Thyroid gland (tissue), 4 donors: Measurements from ENCODE around the gene TTYH1. TPM values are rescaled to one million over a fixed set of nuclear protein-coding genes. Genes with fewer than 3 reads are reported as not detected.

Experiments
- DNase-seq, 2 donors: peaks; one replicate each; pipeline ENCODE4 v3.0.0-alpha.2; 2019
- H3K27ac ChIP-seq, 3 donors: fragments of 200-600 bp; sonication (generic); 1 replicate in 2 of 3; 2 replicates in 1 of 3; pipeline ENCODE4 v1.5.1; 2016 to 2019; ENCODE audit warnings: mild to moderate bottlenecking in 1 of 3, moderate library complexity in 1 of 3
- H3K27me3 ChIP-seq: fragments of 200-600 bp; sonication (generic); one replicate; pipeline ENCODE4 v1.5.1; 2019
- H3K36me3 ChIP-seq, 2 donors: fragments of 200-600 bp; sonication (generic); one replicate each; pipeline ENCODE4 v1.5.1; 2016 to 2019
- H3K4me1 ChIP-seq, 2 donors: fragments of 200-600 bp; sonication (generic); one replicate each; pipeline ENCODE4 v1.5.1; 2017 to 2019
- H3K4me3 ChIP-seq, 3 donors: fragments of 200-600 bp; sonication (generic); replicated peaks in 1 of 3; 1 replicate in 2 of 3; 2 replicates in 1 of 3; pipeline ENCODE4 v1.5.1; 2016; ENCODE audit warnings: mild to moderate bottlenecking in 1 of 3
- H3K9me3 ChIP-seq: fragments of 200-600 bp; sonication (generic); one replicate; pipeline ENCODE4 v1.5.1; 2017
- POLR2A ChIP-seq, 2 donors: fragments of 450-650 bp; IDR thresholded peaks; one replicate each; pipeline ENCODE4 v1.6.1; 2017; ENCODE audit warnings: antibody characterized with exemption in 2 of 2, mild to moderate bottlenecking in 2 of 2, moderate library complexity in 1 of 2
- WGBS, 2 donors: methylation state at CpG; one replicate each; pipeline ENCODE4 v1.1.5; 2017; 5-methylcytosine and 5-hydroxymethylcytosine counted together
- intact Hi-C: fragments of 100-400 bp; cut with DNase I; formaldehyde crosslinking; loops from one replicate; pipeline ENCODE4 v1.15.1; 2023
- total RNA-seq, 4 donors: library from RNA; depleted of rRNA; stranded (reverse); fragments of >200 nt; gene quantifications; one replicate each; pipeline ENCODE4 v1.2.3, GENCODE V29; 2016
- TF ChIP-seq, protein P1 (sequence below), 6 experiments: fragments of 200-600 bp in 3 of 6; fragments of 450-650 bp in 3 of 6; sonication (generic) in 3 of 6; IDR thresholded peaks; one replicate each; pipeline ENCODE4 v1.5.1; 2016 to 2019; ENCODE audit warnings: antibody characterized with exemption in 6 of 6, mild to moderate bottlenecking in 2 of 6, inconsistent platforms in 1 of 6, moderate library complexity in 1 of 6

Gene TTYH1
- total RNA-seq, 4 donors from 2014 or later: 0.45 to 0.94 TPM; not detected in 2

DNA sequence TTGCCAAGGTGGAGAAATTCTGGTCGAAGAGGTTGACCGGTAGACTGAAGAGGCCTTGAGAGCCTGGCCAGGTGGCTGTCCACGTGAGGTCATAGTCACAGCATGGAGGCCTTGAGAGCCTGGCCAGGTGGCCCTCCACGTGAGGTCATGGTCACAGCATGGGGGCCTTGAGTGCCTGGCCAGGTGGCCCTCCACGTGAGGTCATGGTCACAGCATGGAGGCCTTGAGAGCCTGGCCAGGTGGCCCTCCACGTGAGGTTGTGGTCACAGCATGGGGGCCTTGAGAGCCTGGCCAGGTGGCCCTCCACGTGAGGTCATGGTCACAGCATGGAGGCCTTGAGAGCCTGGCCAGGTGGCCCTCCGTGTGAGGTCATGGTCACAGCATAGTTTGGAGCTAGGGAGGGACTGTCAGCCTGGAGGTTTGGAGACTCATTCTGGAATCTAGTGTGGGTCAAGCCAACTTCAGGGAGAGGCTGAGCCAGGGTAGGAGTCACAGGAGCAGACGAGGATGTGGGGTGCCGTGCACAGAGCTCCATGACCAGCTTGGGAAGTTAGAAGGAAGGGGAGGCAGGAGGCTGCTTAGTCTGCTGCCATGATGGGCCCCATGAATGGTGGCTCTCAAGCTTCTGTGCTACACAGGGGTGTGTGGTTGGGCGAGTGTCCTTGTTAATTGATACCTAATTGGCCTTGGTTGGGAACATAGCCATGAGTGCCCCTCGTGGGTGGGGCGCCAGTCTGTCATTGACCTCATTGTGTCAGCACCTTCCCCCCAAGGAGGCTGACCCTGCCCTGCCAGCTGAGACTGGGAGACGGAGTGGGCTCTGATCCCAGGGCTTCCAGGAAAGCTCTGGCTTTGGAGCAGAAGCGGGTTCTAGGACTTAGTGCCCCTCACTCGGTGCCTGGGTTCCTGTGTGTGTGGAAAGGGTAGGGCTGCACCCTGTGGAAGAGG, 44.3 kb downstream of the TTYH1 start:
- no peak for DNase-seq
- Histone ChIP-seq H3K4me3 (no peak overlapping the region), H3K4me1 (peaks cover 14 to 28% of the 10 kb centered on the region in 2 donors), H3K9me3 (no peaks in the 10 kb centered on the region), H3K27ac (no peak overlapping the region), H3K27me3 (no peaks in the 10 kb centered on the region), H3K36me3 (peaks cover 67 to 77% of the 10 kb centered on the region in 2 donors)
- 84 to 87% methylated on average over 11 to 14 of the region's 16 CpGs for WGBS, 2 donors
- TF ChIP-seq POLR2A (IDR thresholded peaks at IDR 0.05): no peak
- TF ChIP-seq, protein P1, sequence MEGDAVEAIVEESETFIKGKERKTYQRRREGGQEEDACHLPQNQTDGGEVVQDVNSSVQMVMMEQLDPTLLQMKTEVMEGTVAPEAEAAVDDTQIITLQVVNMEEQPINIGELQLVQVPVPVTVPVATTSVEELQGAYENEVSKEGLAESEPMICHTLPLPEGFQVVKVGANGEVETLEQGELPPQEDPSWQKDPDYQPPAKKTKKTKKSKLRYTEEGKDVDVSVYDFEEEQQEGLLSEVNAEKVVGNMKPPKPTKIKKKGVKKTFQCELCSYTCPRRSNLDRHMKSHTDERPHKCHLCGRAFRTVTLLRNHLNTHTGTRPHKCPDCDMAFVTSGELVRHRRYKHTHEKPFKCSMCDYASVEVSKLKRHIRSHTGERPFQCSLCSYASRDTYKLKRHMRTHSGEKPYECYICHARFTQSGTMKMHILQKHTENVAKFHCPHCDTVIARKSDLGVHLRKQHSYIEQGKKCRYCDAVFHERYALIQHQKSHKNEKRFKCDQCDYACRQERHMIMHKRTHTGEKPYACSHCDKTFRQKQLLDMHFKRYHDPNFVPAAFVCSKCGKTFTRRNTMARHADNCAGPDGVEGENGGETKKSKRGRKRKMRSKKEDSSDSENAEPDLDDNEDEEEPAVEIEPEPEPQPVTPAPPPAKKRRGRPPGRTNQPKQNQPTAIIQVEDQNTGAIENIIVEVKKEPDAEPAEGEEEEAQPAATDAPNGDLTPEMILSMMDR (IDR thresholded peaks at IDR 0.05): no peak
- intact Hi-C loops: no loop called here

DNA sequence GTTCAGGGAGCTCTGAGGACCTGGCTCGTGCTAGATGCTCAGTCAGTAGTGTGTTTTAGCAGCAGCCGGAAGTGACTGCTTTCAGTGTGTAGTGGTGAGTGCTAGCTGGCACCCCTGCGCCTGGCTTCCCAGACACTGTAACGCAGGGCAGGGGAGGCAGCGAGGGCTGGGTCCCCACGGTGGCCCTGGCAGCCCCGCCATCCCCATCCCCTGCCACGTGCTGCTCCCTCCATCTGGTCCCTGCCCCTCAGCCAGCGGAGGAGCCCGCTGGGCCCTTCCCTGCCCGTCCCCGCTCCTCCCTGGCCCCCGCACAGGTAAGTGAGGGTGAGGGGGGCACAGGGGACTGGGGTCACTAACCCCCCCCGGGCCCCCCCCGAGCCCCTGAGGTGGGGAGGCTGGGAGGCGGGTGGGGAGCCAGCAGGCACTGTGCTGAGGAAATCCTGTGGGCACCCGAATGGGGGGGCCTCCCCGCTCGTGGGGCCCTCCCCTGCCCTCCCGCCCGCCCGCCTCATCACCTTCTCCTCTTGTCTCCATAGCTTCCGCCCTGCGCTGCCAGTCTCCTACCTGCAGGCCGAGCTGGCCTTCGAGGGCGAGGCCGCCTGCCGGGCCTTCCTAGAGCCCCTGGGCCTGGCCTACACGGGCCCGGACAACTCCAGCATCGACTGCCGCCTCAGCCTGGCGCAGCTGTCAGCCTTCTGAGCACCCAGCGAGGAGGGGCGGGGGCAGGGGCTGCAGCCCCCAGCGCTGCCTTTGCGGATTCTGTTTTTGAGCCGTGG, 45.2 kb downstream of the TTYH1 start:
- intact Hi-C loops: no loop called here
- WGBS, 2 donors: 85 to 95% methylated on average over 13 to 31 of the region's 39 CpGs
- Histone ChIP-seq H3K9me3 (no peaks in the 10 kb centered on the region), H3K4me3 (no peak overlapping the region), H3K27me3 (no peaks in the 10 kb centered on the region), H3K36me3 (peaks cover 58 to 69% of the 10 kb centered on the region in 2 donors), H3K4me1 (peaks cover 14 to 28% of the 10 kb centered on the region in 2 donors), H3K27ac (no peak overlapping the region)
- DNase-seq: no peak
- TF ChIP-seq, protein P1 (IDR thresholded peaks at IDR 0.05): no peak
- TF ChIP-seq POLR2A (IDR thresholded peaks at IDR 0.05): no peak

DNA sequence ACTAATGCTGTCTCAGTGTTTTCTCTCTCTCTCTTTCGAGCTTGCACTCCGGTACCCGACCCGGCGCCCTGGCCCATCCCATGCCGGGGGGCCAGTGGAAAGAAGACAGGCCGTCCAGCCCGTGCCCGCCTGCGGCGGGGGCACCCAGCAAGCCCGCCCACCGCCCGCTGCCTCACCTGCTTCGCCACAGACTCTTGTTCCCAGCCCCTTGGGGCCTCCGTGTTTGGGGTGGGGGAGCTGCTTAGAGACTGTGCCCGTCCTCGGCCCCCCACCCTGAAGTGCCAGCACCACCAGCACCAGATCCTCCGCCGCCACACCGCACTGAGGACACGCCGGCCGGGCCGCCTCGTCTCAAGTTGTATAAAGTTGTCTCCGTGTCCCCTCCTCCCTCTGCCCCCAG, 45.9 kb downstream of the TTYH1 start:
- 85 to 86% methylated on average over 27 of the region's 27 CpGs for whole genome bisulfite sequencing, 2 donors
- no peak overlapping the region for H3K27ac ChIP-seq
- no peak for DNase-seq
- peaks cover 50 to 61% of the 10 kb centered on the region in 2 donors for H3K36me3 ChIP-seq
- intact Hi-C loops: no loop called here
- H3K4me3 ChIP-seq: no peak overlapping the region
- TF ChIP-seq POLR2A (IDR thresholded peaks at IDR 0.05): no peak
- TF ChIP-seq, protein P1 (IDR thresholded peaks at IDR 0.05): no peak
- H3K9me3 ChIP-seq: no peaks in the 10 kb centered on the region
- H3K27me3 ChIP-seq: no peaks in the 10 kb centered on the region
- peaks cover 14 to 28% of the 10 kb centered on the region in 2 donors for H3K4me1 ChIP-seq

DNA sequence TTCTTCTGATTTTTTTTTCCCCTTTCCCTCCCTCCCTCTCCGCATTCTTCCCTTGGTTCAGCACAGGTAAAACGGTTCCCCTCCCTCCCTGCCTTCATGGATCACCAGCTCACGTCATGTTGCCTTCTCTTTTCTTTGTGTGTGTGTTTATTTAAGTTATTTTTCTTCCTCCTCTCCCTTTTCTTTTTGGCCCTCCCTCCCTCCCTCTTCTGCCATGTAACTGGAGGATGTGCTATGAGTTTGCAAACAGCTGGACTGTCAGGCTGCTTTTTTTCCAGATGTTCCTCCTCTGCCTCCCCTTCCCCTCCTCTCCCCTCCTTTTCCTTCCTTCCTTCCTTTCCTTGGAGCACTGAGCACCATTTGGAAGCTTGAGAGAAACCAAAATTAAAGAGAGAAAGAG, 46.3 kb downstream of the TTYH1 start:
- Histone ChIP-seq H3K4me1 (peaks cover 14 to 28% of the 10 kb centered on the region in 2 donors), H3K27me3 (no peaks in the 10 kb centered on the region), H3K4me3 (no peak overlapping the region), H3K36me3 (peaks cover 46 to 57% of the 10 kb centered on the region in 2 donors), H3K9me3 (no peaks in the 10 kb centered on the region), H3K27ac (peak overlapping the region in 1 of 3 donors; percentile 91)
- TF ChIP-seq POLR2A (IDR thresholded peaks at IDR 0.05): no peak
- TF ChIP-seq, protein P1 (IDR thresholded peaks at IDR 0.05): no peak
- WGBS, 2 donors: 30 to 43% methylated on average over 3 of the region's 3 CpGs
- no peak for DNase-seq
- intact Hi-C loops: loop anchor here (2.0 kb wide), 1 partner anchor 13 kb away; the partner anchor contains the start of gene LENG8
